ENCODE measurements around the gene CHPT1. TPM values are rescaled to one million over a fixed set of nuclear protein-coding genes. Genes with fewer than 3 reads are reported as not detected.
A peak's percentile ranks its signal among the peaks of the same experiment; 100 is the strongest.

CHPT1 gene
- total and polyA plus RNA-seq, 9 of the 15 experiments (the other 6 are each of a cell fraction or from before 2014, with no cell fraction given): 15.3 to 210 (median 91.9) TPM

- TF ChIP-seq NR2C2 (CRISPR knock-in tag; IDR thresholded peaks at IDR 0.05) (no peak), NR2C2 (tag; IDR thresholded peaks at IDR 0.05) (peak; percentile 88), ARID3A (IDR thresholded peaks at IDR 0.05; ENCODE audit: borderline replicate concordance, low read depth, low read length) (no peak), ZNF3 (CRISPR knock-in tag; IDR thresholded peaks at IDR 0.05) (no peak), LARP7 (IDR thresholded peaks at IDR 0.05) (no peak), MYBL2 (IDR thresholded peaks at IDR 0.05; ENCODE audit: low read depth) (no peak), MYBL2 (CRISPR knock-in tag; IDR thresholded peaks at IDR 0.05; ENCODE audit: borderline replicate concordance) (no peak), SRSF3 (IDR thresholded peaks at IDR 0.05; ENCODE audit: insufficient read depth, low read length) (no peak), CLOCK (CRISPR knock-in tag; IDR thresholded peaks at IDR 0.05; ENCODE audit: borderline replicate concordance) (no peak), RBFOX2 (IDR thresholded peaks at IDR 0.05; ENCODE audit: low read depth, low read length) (peak; percentile 77), ZBTB9 (CRISPR knock-in tag; IDR thresholded peaks at IDR 0.05) (no peak), CHD4 (IDR thresholded peaks at IDR 0.05; ENCODE audit: insufficient read depth, insufficient replicate concordance, low read depth, low read length, poor library complexity, severe bottlenecking) (no peak), ETS1 (conservative IDR thresholded peaks at IDR 0.05; ENCODE audit: control insufficient read depth, low read depth, low read length) (peak; percentile 40; the same call in 1 of the 2 replicates), ZNF695 (CRISPR knock-in tag; IDR thresholded peaks at IDR 0.05) (no peak), GTF2E2 (tag; IDR thresholded peaks at IDR 0.05) (no peak), ZNF146 (CRISPR knock-in tag; IDR thresholded peaks at IDR 0.05; ENCODE audit: unreplicated experiment) (no peak), PYGO2 (tag; IDR thresholded peaks at IDR 0.05) (no peak), TRIM28 (IDR thresholded peaks at IDR 0.05) (no peak), E2F3 (CRISPR knock-in tag; IDR thresholded peaks at IDR 0.05) (no peak), ETV6 (IDR thresholded peaks at IDR 0.05; ENCODE audit: borderline replicate concordance in 1 of 2, low read depth in 2 of 2, low read length in 1 of 2) (no peak), ETV6 (CRISPR knock-in tag; IDR thresholded peaks at IDR 0.05; ENCODE audit: borderline replicate concordance) (no peak), CEBPB (tag; IDR thresholded peaks at IDR 0.05) (no peak)
These were observed at the start of gene CHPT1 (continued) for GRCh38 chr12:101697197-101697929.

Measured in K562 (cell line).